ENCODE results near the gene CCDC17.

DNA sequence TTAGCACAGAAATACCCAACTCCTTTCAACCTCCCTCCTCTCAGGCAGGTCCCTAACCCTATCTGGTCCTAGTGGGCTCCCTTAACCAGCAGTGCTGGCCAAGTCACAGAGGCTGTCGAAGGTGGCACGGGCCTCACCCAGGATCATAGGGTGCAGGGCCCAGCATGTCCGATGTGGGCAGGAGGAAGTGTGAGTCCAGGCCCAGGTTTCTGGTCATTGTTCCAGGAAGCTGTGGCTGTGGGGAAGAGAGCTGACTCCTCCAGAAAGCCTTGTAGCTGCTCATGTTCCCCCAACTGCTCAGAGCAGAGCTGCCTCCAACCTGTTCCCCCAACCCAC, 2.4 kb downstream of the CCDC17 start:
- no peak for TF ChIP-seq GATA2 (IDR thresholded peaks at IDR 0.05; ENCODE audit: low read depth, low read length)
- TF ChIP-seq GATA3 (IDR thresholded peaks at IDR 0.05; ENCODE audit: low read depth, low read length): no peak
